HG03097 (cell line): ENCODE results near the gene RIOX2.

Source experiments
- ATAC-seq: cut with Tn5 transposase; IDR thresholded peaks from one replicate; pipeline ENCODE4 v1.9.1; 2021; ENCODE audit not compliant: unreplicated experiment, low FRiP score

The RIOX2 gene

GRCh38 chr3:97956051-97956450, 16.2 kb downstream of the RIOX2 start:
- no peak for ATAC-seq

- no peak for ATAC-seq
Observed at GRCh38 chr3:97954228-97954827, 17.9 kb downstream of the RIOX2 start.

GRCh38 chr3:97952872-97953271, 19.4 kb downstream of the RIOX2 start:
- ATAC-seq: no peak

GRCh38 chr3:97952280-97952679, 20.0 kb downstream of the RIOX2 start:
- no peak for ATAC-seq

- ATAC-seq: no peak
Observed at GRCh38 chr3:97950360-97950759, 21.9 kb downstream of the RIOX2 start.

GRCh38 chr3:97949743-97950142, 22.5 kb downstream of the RIOX2 start:
- ATAC-seq: no peak

- no peak for ATAC-seq
Observed at GRCh38 chr3:97949110-97949485, 23.1 kb downstream of the RIOX2 start.

- ATAC-seq: no peak
Observed at GRCh38 chr3:97948351-97949109, 23.7 kb downstream of the RIOX2 start.

- no peak for ATAC-seq
Observed at GRCh38 chr3:97942801-97943546, 29.3 kb downstream of the RIOX2 start.

- ATAC-seq: no peak
Observed at GRCh38 chr3:97940034-97940433, 32.2 kb downstream of the RIOX2 start.

GRCh38 chr3:97939401-97939800, 32.8 kb downstream of the RIOX2 start:
- ATAC-seq: no peak

GRCh38 chr3:97938444-97938843, 33.8 kb downstream of the RIOX2 start:
- no peak for ATAC-seq

GRCh38 chr3:97937205-97937604, 35.0 kb downstream of the RIOX2 start:
- ATAC-seq: no peak

GRCh38 chr3:97935842-97936241, 36.4 kb downstream of the RIOX2 start:
- no peak for ATAC-seq

- ATAC-seq: no peak
Observed at GRCh38 chr3:97934980-97935695, 37.1 kb downstream of the RIOX2 start.

GRCh38 chr3:97932387-97932801, 39.8 kb downstream of the RIOX2 start:
- ATAC-seq: no peak

- ATAC-seq: no peak
Observed at GRCh38 chr3:97931218-97931617, 41.0 kb downstream of the RIOX2 start.

- ATAC-seq: no peak
Observed at GRCh38 chr3:97930018-97930417, 42.2 kb downstream of the RIOX2 start.

- ATAC-seq: no peak
Observed at GRCh38 chr3:97928986-97929385, 43.2 kb downstream of the RIOX2 start.

- ATAC-seq: no peak
Observed at GRCh38 chr3:97927704-97928103, 44.5 kb downstream of the RIOX2 start.
